ENCODE results near the gene ZBTB48.

Gene ZBTB48

GRCh38 chr1:6614019-6614928 lies 34.5 kb downstream of the ZBTB48 start:
- peak; percentile 63 for DNase-seq

DNA sequence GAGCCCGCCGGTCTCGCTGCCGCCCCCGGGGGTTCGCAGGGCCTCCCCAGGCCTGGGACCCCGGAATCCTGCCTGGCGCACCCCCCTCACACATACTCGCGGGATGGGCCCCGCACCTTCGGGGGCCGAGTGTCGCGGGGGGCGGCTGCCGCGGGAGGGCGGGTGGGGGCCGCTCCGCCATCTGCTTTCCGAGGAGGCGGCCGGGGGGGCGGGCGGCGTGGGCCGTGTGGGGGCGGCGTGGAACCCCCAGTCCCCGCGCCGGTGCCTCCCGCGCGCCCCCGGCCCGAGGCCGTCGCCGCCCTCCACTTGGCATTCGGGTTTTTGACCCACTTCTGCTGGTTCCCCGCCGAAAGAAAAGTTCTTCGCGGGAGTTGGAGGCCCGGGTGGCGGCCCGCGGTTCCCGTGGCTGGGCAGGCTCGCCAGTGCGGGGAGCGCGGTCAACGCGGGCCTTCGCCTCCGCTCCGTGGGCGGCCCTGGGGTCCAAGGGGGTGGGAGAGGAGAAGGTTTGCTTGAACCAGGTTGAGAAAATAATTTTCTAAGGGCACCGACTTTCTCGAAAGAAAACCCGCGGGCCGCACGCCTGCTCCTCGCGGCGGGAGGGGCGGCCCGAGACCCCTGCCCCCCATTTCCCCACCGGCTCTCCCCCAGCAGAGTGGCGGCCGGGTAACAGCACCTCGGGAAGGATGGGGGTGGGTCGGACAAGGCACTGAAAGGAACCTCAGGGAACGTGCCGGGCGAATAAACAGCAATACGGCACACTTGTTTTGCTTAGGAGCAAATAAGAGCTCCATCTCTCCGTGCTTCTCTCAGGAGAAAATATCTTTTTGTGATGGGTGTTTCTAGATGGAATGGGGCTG lies 35.4 kb downstream of the ZBTB48 start:
- peak; percentile 14 for DNase-seq

GRCh38 chr1:6619045-6619444 lies 39.3 kb downstream of the ZBTB48 start:
- DNase-seq: no peak

GRCh38 chr1:6621429-6622391 lies 41.9 kb downstream of the ZBTB48 start:
- no peak for DNase-seq

- DNase-seq: no peak
Measured at GRCh38 chr1:6622396-6623152, 42.8 kb downstream of the ZBTB48 start.

DNA sequence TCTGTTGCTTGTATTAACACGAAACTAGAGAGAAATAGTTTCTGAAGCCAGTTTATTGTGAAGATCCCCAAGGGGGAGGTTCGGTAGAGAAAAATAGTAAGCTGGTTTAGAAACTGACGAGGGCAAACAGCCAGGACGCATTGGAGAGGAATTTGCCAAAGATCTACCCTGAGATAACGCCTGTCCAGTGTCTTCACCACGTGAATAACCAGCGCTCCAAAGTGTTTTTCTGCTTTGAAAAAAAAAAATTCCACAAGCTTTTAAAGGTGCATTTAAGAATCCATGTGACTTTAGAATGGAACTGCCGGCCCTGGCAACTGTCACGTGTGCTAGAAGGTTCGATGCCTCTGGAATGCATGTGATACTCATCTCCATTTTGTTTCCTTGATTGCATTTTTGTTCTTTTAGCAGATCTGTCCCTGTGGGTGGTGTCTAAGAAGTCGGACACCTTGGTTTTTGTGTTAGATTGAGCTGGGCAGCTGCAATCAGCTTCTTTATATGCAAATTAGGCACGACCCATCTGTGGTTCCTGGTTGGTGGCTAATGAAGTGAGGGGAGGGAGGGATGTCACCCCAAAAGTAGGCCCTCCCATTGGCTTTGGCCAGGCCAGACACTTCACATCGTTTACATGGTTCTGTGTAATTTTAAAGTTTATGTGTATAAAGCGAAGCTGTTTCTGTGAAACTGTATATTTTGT lies 43.6 kb downstream of the ZBTB48 start:
- DNase-seq: no peak

DNA sequence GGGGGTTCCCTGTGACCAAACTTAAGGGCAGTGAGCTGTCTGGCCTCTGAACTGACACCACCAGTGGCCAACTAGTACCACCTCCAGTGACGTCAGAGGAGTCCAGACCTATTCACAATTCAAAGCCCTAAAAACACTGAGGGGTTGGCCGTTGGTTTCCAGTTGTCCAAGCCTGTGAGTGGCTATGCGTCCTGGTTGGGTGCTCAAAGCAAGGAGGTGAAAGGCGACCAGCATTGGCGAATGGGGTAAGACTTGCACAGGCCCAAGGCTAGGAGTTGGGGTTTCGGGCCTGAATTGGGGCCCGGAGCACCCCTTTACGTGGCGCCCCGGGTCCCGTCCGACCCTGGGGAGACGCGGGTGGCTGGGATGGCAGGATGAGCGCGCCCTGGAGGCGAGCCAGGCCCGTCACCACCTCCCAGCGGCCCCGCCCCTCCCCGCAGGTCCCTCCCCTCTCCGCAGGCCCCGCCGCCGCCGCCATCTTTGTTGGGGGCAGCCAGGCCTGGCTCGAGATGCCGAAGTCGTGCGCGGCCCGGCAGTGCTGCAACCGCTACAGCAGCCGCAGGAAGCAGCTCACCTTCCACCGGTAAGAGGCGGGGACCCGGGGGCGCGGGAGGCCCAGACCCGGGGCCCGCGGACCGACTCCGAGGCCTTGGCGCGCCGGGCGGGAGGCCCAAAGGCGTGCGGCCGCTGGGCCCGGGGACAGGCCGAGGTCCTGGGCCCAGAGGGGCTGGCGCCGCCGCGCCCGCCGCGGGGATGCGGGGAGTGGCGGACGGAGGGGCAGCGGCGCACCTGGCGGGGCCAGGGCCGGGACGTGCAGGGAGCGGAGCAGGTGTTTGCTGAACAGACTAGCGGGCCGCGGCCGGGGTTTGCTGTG lies 45.2 kb downstream of the ZBTB48 start, which contains the start of gene THAP3:
Gene THAP3 (plus strand): TSS at position 159 of the 874 bp plus-strand sequence. CDS start 351 bp downstream, at position 510.
- DNase-seq: peak; percentile 92

DNA sequence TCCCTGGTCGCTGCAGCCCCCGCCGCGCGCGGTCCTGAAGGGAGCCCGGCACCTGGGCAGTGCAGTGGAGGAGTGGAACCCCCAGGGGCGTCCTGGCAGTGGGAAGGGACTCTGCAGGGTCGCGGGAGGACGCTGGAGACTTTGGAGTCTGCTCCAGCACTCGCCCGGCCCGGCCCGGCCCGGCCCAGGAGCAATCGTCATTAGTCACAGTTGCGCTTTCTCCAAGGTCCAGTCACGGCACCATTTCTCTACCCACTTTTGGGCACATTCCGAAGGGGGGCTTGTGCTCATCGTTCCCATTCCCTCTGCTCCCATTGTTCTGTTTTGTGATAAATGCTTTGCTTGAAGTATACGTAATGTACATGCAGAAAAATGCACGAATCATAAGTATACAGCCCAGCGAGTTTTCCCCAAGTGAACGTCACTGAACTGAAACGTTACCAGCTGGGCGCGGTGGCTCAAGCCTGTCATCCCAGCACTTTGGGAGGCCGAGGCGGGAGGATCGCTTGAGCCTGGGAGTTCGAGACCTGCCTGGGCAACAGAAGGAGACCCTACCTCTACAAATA lies 45.9 kb downstream of the ZBTB48 start:
- peak; percentile 10 for DNase-seq

GRCh38 chr1:6627031-6627430 lies 47.2 kb downstream of the ZBTB48 start:
- DNase-seq: no peak

DNA sequence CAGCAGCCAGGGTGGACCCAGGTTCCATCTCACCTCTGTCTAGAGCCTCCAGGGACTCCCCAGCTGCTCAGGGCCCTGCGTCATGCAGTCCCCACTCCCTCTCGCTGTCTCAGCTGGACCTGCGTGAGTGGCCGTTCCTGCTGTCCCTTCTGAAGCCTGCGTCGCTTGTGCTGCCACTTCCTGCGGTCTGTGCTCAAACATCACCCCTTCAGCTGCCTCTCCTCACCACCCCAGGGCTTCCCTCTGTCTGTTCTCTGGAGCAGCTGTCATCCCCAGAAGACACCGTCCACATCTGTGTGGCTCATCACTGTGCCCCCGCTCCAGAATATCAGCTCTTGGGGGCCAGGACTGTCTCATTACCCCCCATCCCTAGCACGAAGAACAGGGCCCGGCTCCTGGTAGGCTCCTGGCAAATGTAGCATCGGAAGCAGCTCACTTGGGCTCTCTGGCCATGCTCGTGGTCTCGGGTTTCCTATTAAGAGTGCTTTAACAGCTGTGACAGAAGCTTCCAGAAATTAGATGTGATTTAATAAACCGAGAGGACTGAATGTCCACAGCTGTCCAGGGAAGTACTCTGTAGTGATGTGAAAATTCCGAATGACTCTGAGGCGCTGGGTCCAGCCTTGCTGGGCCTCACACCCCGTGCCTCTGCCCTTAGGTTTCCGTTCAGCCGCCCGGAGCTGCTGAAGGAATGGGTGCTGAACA lies 48.2 kb downstream of the ZBTB48 start:
- no peak for DNase-seq

GRCh38 chr1:6628971-6629479 lies 49.2 kb downstream of the ZBTB48 start:
- no peak for DNase-seq

DNA sequence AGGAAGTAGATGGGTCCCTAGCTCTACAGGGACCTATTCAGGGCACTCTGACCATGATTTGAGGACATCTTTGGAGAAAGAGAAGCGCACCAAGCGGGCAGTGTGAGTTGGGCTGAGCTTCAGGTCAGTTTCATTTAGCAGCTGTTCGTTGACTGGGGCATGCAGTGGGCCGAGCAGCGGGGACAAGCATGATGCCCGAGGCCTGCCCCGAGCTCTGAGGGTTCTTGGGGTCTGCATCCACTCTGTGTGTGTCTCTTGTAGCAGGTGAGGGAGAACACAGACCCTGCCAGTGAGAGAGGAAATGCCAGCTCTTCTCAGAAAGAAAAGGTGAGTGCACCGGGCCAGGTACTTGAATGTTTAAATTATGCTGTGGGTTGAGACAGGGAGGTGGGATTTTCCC lies 50.2 kb downstream of the ZBTB48 start:
- DNase-seq: no peak

DNA sequence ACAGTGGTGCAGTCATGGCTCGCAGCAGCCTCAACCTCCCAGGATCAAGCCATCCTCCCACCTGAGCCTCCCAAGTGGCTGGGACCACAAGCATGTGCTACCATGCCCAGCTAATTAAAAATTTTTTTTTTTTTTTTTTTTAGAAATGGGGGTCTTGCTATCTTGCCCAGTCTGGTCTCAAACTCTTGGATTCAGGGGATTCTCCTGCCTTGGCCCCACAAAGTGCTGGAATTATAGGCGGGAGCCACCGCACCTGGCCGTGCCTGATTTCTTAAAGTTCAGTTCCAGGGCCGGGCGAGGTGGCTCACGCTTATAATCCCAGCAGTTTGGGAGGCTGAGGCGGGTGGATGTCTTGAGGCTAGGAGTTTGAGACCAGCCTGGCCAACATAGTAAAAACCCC lies 51.3 kb downstream of the ZBTB48 start:
- no peak for DNase-seq

DNA sequence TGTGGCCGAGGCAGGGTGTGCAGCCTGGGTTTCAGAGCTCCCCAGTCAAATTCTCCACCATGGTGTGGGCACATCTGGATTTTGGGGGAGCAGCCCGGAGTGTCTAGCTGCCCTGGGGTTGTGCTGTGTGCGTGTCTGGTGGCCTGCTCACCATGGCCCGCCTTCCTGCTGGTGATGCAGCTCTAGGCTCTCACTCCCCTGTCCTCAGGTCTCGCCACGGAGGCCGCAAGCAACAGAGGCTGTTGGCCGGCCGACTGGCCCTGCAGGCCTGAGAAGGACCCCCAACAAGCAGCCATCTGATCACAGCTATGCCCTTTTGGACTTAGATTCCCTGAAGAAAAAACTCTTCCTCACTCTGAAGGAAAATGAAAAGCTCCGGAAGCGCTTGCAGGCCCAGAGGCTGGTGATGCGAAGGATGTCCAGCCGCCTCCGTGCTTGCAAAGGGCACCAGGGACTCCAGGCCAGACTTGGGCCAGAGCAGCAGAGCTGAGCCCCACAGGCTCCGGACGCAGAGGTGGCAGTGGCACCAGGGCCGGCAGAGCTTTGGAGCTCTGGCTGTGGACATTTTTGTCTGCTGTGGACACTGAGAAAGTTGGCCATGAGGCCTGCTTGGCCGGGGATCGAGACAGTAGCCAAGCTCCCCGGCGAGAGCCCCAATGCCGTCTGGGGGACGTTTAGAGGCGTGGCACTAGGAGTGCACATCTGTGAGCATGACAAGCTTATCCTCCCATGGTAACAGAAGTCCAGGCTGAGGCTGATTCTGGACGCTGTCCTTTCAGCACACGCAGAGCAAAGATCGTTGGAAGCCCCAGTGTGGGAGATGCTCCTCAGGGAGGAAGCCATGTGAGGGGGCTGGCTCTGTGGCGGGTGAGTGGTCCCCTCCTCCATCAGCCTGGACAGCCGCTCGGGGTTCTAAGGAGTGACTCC lies 53.1 kb downstream of the ZBTB48 start:
- no peak for DNase-seq

GRCh38 chr1:6634371-6635052 lies 54.7 kb downstream of the ZBTB48 start:
- DNase-seq: peak; percentile 44

- no peak for DNase-seq
Measured at GRCh38 chr1:6635161-6635909, 55.5 kb downstream of the ZBTB48 start.

All from CD4-positive, alpha-beta T cell treated with Interleukin-10 for 1 hour (primary cell).